ENCODE measurements around the gene NUBP2. TPM values are rescaled to one million over a fixed set of nuclear protein-coding genes. Genes with fewer than 3 reads are reported as not detected.
"Not testable (repeated sequence)": the region's sequence is repeated elsewhere in the genome, so short reads cannot be mapped to it uniquely, and the experiment has no call there.

The NUBP2 gene
- polyA plus RNA-seq, 3 donors, result 28.2 to 53.9 (median 51.0) TPM

DNA sequence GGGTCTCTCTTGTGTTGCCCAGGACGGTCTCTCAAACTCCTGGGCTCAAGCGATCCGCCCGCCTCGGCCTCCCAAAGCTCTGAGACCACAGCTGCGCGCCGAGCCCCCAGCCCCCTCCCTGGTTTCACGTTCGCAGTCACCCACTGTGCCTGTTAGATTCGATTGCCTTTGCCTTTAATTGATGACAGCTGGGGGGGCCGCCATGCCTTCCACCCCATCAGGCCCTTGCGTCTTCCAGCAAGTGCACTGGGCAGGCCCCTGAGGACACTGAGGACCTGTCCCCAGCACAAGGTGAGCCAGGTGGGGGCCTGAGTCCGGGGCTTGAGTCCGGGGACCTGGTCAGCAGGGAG is 7.5 kb downstream of the NUBP2 start:
- DNase-seq (ENCODE audit: extremely low read depth in 1 of 11, low read depth in 9 of 11, low spot score in 4 of 11), result no peak

DNA sequence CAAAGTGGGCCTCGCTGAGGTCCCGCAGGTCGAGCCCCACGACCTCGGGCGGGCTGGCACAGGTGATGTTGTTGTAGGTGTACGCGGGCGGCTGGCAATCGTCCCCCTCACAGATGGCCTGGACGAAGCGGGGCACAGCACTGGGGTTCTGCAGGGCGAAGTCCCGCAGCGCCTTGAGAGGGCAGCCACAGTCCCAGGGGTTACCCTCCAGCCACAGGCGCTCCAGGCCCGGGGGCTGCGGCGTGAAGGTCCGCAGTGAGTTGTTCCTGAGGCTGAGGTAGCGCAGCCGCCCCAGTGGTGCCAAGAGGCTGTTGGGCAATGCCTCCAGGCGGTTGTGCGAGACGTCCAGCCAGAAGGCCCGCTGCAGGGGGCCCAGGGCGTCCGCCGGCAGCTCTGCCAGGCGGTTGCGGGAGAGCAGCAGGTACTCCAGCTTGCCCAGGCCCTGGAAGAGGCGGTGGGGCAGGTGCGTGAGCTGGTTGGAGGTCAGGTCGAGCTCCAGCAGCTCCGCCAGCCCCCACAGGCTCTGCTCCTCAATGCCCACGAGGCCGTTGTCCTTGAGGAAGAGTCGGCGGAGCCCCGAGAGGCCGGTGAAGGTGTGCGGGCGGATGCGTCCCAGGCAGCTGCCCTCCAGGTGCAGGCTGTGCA is 8.0 kb downstream of the NUBP2 start:
- no peak for DNase-seq (ENCODE audit: extremely low read depth in 1 of 11, low read depth in 9 of 11, low spot score in 4 of 11)

DNA sequence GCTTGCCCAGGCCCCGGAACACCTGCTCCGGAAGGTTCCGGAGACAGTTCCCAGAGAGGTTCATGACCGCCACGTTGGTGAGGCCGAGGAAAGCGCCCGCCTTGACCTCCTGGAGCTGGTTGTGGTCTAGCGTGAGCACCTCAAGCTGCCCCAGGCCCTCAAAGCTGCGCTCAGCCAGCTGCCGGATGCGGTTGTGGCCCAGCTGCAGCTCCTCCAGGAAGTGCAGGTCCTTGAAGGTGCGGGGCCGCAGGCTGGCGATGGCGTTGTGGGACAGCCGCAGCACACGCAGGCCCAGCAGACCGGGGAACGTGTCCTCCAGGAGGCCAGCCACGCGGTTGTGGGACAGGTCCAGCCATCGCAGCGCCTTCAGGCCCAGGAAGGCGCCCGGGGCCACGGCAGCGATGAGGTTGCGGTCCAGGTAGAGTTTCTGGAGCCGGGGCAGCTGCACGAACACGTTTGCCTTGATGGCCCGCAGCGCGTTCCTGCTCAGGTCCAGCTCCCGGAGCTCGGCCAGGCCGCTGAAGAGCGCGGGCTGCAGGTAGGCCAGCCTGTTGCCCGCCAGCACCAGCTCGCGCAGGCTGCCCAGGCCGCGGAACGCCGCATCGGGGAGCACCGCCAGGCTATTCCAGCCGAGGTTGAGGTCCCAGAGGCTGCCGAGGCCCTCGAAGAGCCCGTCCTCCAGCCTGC is 8.6 kb downstream of the NUBP2 start:
- DNase-seq (ENCODE audit: extremely low read depth in 1 of 11, low read depth in 9 of 11, low spot score in 4 of 11), result no peak

DNA sequence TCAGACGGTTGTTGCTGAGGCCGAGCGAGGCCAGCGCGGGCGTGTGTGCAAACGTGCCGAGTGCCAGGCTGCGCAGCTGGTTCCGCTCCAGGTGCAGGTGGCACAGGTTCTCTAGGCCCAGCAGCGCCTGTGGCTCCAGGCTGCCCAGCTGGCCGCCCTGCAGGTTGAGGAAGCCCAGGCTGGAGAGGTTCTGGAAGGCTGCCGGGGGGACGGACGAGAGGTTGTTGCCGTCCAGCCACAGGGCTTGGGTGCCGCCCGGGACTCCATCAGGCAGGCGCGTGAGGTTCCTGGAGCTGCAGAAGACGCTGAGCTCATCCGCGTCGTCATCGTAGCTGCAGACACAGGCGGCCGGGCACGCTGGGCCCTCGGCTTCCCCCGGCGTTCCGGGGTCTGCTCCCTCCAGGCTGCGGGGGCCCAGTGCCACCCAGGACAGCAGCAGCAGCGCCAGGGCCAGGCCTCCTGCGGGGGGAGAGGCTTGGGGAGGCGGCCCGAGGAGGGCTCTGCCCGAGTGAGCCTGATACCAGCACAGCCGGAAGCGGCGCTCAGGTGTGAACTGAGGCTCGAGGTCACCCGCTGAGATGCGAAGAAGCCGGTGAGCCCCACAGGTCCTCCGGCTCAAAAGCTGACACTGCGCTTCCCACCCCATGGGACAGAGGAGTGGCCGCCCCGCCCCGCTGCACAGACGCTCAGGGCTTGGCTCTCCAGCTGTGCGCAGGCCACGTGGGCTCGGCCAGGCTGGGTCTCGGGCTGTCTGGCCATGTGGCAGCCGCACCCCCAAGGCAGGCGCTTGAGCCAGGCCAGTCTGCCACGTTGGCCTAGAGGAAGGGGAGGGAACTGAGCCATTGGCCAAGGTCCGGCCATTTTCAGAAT is 9.4 kb downstream of the NUBP2 start:
- DNase-seq (ENCODE audit: extremely low read depth in 1 of 11, low read depth in 9 of 11, low spot score in 4 of 11), result no peak

DNA sequence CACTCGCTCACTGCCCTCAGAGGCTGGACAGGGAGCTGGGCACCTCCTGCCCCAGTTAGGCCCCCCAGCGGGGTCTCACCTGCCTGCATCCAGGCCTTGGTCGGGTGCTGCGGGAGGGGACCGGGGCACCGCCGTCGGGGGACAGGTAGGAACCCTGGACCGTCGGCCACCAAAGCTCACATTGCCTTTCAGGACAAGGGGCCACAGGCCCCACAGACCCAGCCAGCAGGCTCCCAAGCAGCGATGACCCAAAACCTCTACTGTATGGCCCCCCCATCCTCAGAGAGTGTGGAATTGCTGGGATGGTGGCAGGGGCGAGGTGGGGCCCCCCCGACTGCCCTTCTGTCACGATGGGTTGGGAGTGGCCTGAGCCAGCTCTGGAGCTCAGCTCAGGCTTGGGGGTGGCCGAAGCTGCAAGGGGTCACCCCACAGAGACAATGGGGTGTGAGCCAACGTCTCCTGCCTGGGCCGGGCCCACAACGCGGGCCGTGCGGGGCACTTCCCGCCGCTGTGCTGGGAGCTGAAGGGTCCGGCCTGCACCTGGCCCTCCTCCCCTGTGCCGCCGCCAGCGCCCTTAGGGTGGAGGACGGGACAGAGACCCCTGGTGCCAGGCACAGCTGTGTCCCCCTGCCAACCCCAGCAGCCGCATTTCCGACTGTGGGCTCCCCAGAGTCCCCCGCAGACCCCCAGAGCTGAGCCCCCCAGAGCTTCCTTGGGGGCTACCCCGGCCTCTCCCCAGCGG is 10.2 kb downstream of the NUBP2 start:
- DNase-seq (ENCODE audit: extremely low read depth in 1 of 11, low read depth in 9 of 11, low spot score in 4 of 11), result no peak

DNA sequence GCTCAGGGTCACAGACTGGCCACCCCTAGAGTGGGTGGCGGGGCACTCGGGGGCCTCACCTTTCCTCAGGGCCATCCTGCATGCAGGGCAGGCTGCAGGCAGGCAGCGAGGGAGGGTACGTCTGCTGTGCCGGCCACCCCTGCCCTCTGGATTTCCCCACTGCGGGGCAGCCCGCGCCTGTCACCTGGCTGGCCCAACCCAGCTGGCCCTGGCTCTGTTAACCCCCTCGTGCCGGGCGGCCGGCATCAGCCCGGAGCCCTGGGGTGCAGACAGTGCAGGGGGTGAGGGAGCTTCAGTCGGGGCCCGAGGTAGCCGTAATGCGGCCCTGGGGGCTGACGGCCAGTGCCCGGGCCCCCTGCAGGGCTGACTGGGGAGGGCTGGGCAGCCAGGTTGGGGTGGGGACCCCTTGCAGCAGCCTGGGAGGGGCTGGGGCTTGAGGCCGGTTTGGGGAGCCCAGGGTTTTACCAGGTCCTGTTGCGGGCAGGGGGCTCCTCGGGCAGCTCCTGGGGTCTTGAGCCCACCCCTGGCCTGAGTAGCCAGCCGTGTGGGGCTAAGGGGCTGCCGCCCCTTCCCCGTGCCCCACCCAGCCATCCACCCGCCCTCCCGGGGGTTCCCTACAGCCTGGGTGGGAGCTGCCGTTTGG is 10.9 kb downstream of the NUBP2 start, which contains the start of gene IGFALS:
TSS of gene IGFALS (minus strand) at position 128 of the 643 bp plus-strand sequence. CDS start at position 75, 53 bp downstream.
- DNase-seq (ENCODE audit: extremely low read depth in 1 of 11, low read depth in 9 of 11, low spot score in 4 of 11), result no peak

DNA sequence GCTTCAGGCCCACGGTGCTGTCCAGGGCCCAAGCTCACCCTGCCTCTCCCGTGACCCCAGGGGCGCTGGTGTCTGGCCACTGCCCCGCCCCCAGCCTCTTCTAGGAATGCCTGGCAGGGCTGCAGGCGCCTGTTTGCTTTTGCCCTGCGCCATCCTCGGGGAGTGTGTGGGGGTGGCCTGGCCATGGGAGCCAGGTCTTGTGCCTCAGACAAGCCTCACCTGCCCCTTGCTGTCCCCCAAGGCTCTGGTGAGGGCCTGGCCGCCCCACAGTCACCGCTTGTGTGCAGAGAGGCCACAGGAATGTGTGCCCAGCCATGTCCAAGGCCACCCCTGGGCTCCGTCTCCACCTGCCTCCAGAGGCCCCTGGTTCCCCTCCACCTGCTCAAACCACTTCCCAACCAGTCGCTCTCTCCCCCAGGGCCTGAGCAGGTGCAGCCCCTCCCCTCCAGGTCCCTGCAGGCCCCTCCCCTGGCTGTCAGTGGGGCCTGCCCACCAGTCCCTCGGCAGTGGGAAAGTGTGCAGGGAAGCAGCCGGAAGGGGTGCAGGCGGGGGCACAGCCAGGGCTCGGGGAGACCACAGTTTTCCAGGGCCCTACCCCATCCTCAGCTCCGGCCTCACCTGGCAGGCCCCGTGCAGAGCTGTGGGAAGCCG is 11.6 kb downstream of the NUBP2 start:
- no peak for DNase-seq (ENCODE audit: extremely low read depth in 1 of 11, low read depth in 9 of 11, low spot score in 4 of 11)

DNA sequence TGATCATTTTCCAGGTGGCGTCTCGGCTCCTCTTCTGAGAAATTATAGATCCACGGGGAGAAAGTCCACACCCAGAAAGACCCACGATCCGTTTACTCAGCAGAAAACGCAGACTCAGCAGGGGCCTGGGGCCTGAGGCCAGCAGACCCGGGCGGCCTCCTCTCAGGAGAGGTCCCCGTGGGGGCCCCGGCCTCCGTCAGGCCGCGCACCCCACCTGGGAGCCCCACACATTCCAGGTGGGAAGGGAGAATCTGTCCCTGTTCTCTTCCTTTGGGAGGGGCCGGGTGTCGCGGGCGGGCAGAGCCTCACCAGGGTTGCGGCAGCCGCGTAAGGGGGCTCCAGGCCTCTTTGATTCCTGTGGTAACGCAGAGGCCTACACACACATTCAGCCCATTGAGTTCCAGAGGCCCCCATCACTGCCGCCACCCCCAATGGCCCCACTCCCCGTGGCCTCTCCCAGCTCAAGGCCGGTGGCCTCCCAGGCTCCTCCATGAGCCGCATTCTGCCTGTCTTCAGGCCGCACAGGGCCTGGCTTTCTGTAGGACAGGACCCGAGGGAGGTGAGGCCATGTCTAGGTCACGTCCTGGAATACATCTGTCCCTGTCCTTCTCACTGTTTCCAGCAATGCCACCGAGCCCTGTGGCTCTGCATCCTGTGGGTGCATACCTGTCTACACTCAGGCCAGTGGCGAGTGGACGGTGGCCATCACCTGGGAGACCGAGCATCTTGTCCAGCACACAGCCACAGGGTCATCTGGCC is 12.3 kb downstream of the NUBP2 start:
- DNase-seq (ENCODE audit: extremely low read depth in 1 of 11, low read depth in 9 of 11, low spot score in 4 of 11), result no peak

DNA sequence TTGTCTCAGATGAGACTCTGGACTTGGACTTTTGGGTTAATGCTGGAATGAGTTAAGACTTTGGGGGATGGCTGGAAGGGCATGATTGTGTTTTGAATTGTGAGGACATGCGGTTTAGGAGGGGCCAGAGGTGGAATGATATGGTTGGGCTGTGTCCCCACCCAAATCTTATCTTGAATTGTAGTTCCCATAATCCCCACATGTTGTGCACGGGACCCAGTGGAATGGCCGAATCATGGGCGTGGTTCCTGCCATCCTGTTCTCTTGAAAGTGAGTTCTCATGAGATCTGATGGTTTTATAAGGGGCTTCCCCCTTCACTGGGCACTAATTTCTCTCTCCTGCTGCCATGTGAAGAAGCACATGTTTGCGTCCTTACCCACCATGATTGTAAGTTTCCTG is 16.5 kb downstream of the NUBP2 start:
- DNase-seq (ENCODE audit: extremely low read depth in 1 of 11, low read depth in 9 of 11, low spot score in 4 of 11), result not testable (repeated sequence)

DNA sequence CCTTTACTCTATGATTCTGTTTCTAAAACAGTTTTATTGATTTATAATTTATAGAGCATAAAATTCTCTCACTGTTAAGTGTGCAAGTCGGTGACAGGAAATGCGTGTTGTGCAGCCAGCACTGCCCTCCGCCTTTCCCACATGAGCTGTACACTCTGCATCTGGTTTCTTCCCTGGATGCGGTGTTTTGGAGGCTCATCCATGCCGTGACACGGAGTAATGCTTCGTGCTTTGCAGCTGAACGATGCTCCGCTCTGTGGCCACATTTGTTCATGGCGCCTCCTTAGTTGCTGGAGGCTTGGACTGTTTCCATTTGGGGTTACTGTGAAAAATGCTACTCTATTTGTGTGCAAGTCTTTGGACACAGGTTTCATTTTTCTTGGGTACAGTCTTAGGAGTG is 17.9 kb downstream of the NUBP2 start:
- DNase-seq (ENCODE audit: extremely low read depth in 1 of 11, low read depth in 9 of 11, low spot score in 4 of 11), result no peak

DNA sequence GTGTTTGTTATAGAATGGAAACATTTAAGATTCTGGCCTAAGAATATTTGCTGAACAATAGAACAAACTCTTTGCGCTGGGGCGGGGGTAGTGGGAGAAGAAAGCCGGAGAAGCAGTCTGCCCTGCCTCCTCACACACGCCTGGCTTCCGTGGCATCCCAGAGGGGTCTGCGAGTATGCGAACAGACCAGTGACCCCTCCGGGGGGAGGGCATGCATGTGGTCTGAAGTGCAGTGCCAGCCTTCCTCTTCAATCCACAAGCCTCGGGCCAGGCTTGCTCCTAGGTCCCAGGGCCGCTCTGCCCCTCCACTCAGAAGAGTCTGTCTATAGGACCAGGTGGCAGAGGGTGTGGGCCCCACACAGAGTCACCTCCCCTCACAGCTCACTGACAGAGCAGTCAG is 24.9 kb downstream of the NUBP2 start:
- DNase-seq (ENCODE audit: extremely low read depth in 1 of 11, low read depth in 9 of 11, low spot score in 4 of 11), result no peak

DNA sequence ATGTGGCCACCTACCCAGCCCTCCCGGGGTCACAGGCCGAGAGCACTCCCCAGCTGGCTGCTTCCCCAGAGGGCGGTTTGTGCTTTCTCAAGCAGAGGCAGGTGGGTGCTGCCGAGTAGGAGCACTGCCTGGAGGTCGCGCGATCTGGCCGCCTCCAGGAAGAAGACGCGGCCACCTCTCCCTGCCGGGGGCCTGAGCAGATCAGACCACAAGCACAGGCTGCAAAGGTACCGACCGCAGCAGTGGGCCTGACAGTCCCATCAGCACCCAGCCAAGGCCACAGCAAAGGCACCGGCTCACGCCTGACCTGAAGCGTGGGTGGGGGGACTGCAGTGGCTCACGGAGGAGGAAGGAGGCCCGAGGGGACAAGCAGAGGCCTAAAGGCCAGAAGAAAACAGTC is 25.9 kb downstream of the NUBP2 start:
- no peak for DNase-seq (ENCODE audit: extremely low read depth in 1 of 11, low read depth in 9 of 11, low spot score in 4 of 11)

DNA sequence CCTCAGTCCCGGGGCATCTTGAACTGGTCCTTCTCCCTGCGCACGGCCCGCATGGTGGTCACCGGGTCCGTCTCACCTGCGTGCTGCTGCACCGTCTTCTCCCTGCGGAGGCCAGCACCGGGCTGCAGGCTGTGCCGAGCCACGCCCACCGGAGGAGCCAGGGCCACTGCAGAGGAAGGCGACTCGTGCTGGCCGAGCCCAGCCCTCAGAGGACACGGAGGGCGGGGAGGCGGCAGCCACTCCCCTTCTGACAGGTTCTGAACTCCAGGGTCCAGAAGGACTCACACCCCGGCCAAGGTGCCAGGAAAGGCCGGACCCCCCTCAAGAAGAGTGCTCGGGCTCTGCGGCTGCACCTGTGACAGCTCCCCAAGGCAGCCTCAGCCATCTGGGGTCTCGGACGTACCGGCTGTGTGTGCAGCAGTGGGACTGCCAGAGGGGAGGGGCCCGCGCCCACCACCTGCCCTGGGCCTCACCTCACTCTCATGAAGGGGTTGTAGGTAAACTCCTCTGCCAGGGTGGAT is 26.6 kb downstream of the NUBP2 start:
- DNase-seq (ENCODE audit: extremely low read depth in 1 of 11, low read depth in 9 of 11, low spot score in 4 of 11), result no peak

DNA sequence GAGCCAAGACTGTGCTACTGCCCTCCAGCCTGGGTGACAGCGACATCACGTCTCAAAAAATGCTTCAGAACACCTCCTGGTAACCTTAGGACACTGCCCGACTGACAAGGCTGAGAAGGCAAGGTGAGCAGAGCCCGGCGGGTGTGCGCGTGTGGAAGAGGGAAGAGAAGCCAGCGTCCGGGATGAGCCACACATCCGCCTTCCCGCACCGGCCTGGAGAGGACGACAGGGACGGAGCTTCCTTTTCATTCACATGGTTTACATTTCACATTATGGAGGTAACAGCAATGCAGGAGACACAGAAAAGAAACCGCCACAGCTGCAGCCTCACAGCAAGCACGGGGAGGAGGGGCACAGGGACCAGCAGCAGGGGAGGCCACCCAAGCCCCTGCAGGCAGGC is 27.3 kb downstream of the NUBP2 start:
- DNase-seq (ENCODE audit: extremely low read depth in 1 of 11, low read depth in 9 of 11, low spot score in 4 of 11), result no peak

DNA sequence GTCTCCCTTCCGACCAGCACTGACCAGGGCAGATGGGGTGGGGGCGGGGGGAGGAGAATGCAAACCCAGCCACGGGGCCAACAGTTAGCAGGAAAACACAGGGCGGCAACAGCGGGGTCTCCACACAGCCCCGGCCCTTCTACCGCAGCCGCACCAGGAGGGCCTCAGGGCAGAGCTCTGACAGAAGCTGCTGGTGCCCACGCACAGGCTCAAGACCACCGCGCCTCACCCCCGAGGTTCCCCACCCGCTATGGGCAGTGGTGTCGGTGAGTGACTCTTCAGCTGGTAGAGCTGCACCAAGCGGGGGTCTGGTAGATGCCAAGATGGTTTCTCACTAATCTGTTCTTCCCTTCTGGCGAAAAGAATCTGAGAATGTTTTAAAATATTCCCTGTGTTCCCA is 27.8 kb downstream of the NUBP2 start:
- DNase-seq (ENCODE audit: extremely low read depth in 1 of 11, low read depth in 9 of 11, low spot score in 4 of 11), result no peak

DNA sequence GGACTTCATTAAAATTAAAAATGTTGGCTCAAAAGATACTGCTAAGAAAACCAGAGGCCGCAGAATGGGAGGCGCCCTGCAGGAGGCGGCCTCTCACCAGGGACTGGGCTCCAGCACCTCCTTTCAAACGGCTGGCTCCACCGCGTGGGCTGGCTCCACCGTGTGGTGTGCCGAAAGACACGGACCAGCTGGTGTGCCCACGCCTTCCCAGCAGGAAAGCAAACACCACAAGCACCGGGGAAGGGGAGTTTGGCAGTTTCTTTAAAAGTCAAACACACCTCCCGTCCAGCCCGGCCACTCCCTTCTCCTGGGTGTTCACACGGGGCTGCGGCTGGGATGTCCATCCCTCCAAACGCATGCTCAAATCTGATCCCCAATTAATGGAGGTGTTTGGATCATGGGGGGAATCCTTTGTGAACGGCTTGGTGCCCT is 30.0 kb downstream of the NUBP2 start:
- DNase-seq (ENCODE audit: extremely low read depth in 1 of 11, low read depth in 9 of 11, low spot score in 4 of 11), result peak in 5 of 11 donors; percentile 50 to 66 (median 54)

DNA sequence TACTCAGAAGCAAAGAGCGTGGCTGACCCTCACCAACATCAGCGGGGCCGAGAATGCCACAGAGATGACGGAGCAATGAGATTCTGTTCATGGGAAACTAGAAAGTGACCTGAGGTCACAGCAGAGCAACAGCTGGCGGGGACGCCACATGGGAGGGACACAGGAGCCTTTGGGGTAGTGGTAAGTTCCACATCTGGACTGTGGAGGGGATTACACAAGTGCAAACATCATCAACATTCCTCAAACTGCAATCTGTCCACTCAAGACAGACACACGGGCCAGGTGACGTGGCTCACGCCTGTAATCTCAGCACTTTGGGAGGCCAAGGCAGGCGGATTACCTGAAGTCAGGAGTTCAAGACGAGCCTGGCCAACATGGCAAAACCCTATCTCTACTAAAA is 32.7 kb downstream of the NUBP2 start:
- no peak for DNase-seq (ENCODE audit: extremely low read depth in 1 of 11, low read depth in 9 of 11, low spot score in 4 of 11)
